ENCODE results near the gene CUL3.

Gene CUL3

DNA sequence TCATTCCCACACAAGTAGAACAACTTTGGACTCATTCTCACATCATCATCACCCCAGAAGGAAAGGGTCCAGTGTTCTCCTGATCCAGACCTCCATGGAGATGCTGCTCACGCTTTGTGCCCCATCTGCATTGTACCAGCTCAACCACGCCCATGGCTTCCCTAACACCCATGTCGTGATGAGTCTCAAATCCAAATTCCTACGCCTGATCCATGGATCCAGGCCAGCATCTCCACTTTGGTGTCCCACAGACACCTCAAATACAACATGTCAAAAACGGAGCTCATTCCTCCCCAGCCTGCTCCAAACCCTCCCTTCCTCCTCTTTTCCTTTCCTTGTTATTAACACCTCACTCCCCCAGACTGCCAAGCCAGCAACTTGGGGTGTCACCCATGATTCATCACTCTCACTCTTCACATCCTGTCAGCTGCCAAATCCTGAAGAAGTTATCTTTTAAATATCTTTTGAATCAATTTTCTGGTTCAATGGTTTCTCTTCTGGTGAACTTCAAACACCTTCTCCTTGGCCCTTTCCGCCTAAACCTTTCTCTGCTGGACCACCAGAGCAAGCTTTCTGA lies 153.1 kb downstream of the CUL3 start:
- no peak overlapping the region for H3K4me3 ChIP-seq (ENCODE audit: low read depth in 1 of 2, low read length in 2 of 2)
- no peaks in the 10 kb centered on the region for H3K36me3 ChIP-seq (ENCODE audit: control insufficient read depth in 1 of 2, insufficient read depth in 2 of 2, low read length in 2 of 2)
- no peaks in the 10 kb centered on the region for H3K9me3 ChIP-seq (ENCODE audit: control insufficient read depth in 1 of 2, low read length in 2 of 2)
- no peak overlapping the region for H3K9ac ChIP-seq (ENCODE audit: low read depth in 1 of 2, low read length in 2 of 2)
- no peaks in the 10 kb centered on the region for H3K4me1 ChIP-seq (ENCODE audit: control insufficient read depth in 1 of 2, insufficient read depth in 2 of 2, low read length in 2 of 2)
- H3K27ac ChIP-seq (ENCODE audit: low read depth, low read length) = no peak overlapping the region
- H3K27me3 ChIP-seq (ENCODE audit: control insufficient read depth in 1 of 2, insufficient read depth in 2 of 2, low read length in 2 of 2) = no peaks in the 10 kb centered on the region

GRCh38 chr2:224429441-224429810 lies 155.7 kb downstream of the CUL3 start:
- no peaks in the 10 kb centered on the region for H3K4me1 ChIP-seq (ENCODE audit: control insufficient read depth in 1 of 2, insufficient read depth in 2 of 2, low read length in 2 of 2)
- H3K27me3 ChIP-seq (ENCODE audit: control insufficient read depth in 1 of 2, insufficient read depth in 2 of 2, low read length in 2 of 2) = no peaks in the 10 kb centered on the region
- H3K36me3 ChIP-seq (ENCODE audit: control insufficient read depth in 1 of 2, insufficient read depth in 2 of 2, low read length in 2 of 2) = no peaks in the 10 kb centered on the region
- no peak overlapping the region for H3K27ac ChIP-seq (ENCODE audit: low read depth, low read length)
- no peak overlapping the region for H3K4me3 ChIP-seq (ENCODE audit: low read depth in 1 of 2, low read length in 2 of 2)
- no peaks in the 10 kb centered on the region for H3K9me3 ChIP-seq (ENCODE audit: control insufficient read depth in 1 of 2, low read length in 2 of 2)
- no peak overlapping the region for H3K9ac ChIP-seq (ENCODE audit: low read depth in 1 of 2, low read length in 2 of 2)

GRCh38 chr2:224428787-224429440 lies 156.2 kb downstream of the CUL3 start:
- H3K4me3 ChIP-seq (ENCODE audit: low read depth in 1 of 2, low read length in 2 of 2) = no peak overlapping the region
- no peaks in the 10 kb centered on the region for H3K36me3 ChIP-seq (ENCODE audit: control insufficient read depth in 1 of 2, insufficient read depth in 2 of 2, low read length in 2 of 2)
- H3K4me1 ChIP-seq (ENCODE audit: control insufficient read depth in 1 of 2, insufficient read depth in 2 of 2, low read length in 2 of 2) = no peaks in the 10 kb centered on the region
- no peak overlapping the region for H3K27ac ChIP-seq (ENCODE audit: low read depth, low read length)
- no peaks in the 10 kb centered on the region for H3K9me3 ChIP-seq (ENCODE audit: control insufficient read depth in 1 of 2, low read length in 2 of 2)
- H3K9ac ChIP-seq (ENCODE audit: low read depth in 1 of 2, low read length in 2 of 2) = no peak overlapping the region
- no peaks in the 10 kb centered on the region for H3K27me3 ChIP-seq (ENCODE audit: control insufficient read depth in 1 of 2, insufficient read depth in 2 of 2, low read length in 2 of 2)

DNA sequence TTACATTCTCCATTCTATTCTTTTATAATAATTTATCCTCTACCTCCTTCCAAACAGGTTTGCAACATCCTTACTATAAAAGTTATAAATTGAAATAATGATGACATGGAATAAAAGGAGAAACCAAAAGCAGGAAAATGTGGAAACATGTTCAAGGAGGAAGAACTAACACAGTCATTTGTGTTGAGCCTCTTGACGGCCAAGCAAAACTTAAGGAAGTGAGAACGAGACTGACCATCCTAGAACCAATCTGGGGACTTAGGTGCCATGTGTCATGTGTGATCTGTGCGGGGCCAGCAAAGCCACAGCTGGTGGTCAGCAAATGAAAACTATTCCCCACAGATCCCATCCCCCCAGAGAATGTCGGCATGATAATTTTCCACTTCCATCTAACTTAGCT lies 157.7 kb downstream of the CUL3 start:
- no peaks in the 10 kb centered on the region for H3K27me3 ChIP-seq (ENCODE audit: control insufficient read depth in 1 of 2, insufficient read depth in 2 of 2, low read length in 2 of 2)
- no peak overlapping the region for H3K4me3 ChIP-seq (ENCODE audit: low read depth in 1 of 2, low read length in 2 of 2)
- no peaks in the 10 kb centered on the region for H3K36me3 ChIP-seq (ENCODE audit: control insufficient read depth in 1 of 2, insufficient read depth in 2 of 2, low read length in 2 of 2)
- H3K4me1 ChIP-seq (ENCODE audit: control insufficient read depth in 1 of 2, insufficient read depth in 2 of 2, low read length in 2 of 2) = no peaks in the 10 kb centered on the region
- H3K27ac ChIP-seq (ENCODE audit: low read depth, low read length) = no peak overlapping the region
- no peak overlapping the region for H3K9ac ChIP-seq (ENCODE audit: low read depth in 1 of 2, low read length in 2 of 2)
- H3K9me3 ChIP-seq (ENCODE audit: control insufficient read depth in 1 of 2, low read length in 2 of 2) = no peaks in the 10 kb centered on the region

DNA sequence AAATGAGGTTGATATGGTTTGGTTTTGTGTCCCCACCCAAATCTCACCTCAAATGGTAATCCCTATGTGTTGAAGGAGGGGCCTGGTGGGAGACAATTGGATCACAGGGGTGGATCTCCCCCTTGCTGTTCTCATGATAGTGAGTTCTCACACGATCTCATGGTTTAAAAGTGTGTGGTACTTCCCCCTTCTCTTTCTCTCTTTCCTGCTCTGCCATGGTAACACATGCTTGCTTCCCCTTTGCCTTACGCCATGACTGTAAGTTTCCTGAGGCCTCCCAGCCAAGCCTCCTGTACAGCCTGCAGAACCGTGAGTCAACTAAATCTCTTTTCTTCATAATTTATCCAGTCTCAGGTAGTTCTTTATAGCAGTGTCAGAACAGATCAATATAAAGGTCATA lies 158.5 kb downstream of the CUL3 start:
- no peaks in the 10 kb centered on the region for H3K9me3 ChIP-seq (ENCODE audit: control insufficient read depth in 1 of 2, low read length in 2 of 2)
- no peaks in the 10 kb centered on the region for H3K27me3 ChIP-seq (ENCODE audit: control insufficient read depth in 1 of 2, insufficient read depth in 2 of 2, low read length in 2 of 2)
- H3K36me3 ChIP-seq (ENCODE audit: control insufficient read depth in 1 of 2, insufficient read depth in 2 of 2, low read length in 2 of 2) = no peaks in the 10 kb centered on the region
- no peak overlapping the region for H3K4me3 ChIP-seq (ENCODE audit: low read depth in 1 of 2, low read length in 2 of 2)
- H3K4me1 ChIP-seq (ENCODE audit: control insufficient read depth in 1 of 2, insufficient read depth in 2 of 2, low read length in 2 of 2) = no peaks in the 10 kb centered on the region
- H3K9ac ChIP-seq (ENCODE audit: low read depth in 1 of 2, low read length in 2 of 2) = no peak overlapping the region
- no peak overlapping the region for H3K27ac ChIP-seq (ENCODE audit: low read depth, low read length)

DNA sequence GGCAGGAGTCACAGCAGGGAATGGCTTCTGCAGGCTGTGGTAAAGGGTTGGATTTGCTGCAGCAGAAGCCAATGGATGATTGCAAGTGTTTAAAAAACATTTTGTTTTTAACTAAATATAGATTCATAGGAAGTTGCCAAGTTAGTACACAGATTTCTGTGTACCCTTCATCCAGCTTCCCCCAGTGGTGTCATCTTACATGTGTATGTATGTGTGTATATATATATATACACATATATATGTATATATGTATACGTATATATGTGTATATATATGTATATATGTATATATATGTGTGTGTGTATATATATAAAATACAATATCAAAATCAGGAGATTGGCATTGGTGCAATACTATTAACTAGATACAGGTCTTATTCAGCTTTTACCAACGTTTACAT lies 164.1 kb downstream of the CUL3 start:
- H3K4me1 ChIP-seq (ENCODE audit: control insufficient read depth in 1 of 2, insufficient read depth in 2 of 2, low read length in 2 of 2) = no peaks in the 10 kb centered on the region
- H3K9me3 ChIP-seq (ENCODE audit: control insufficient read depth in 1 of 2, low read length in 2 of 2) = no peaks in the 10 kb centered on the region
- H3K27ac ChIP-seq (ENCODE audit: low read depth, low read length) = no peak overlapping the region
- no peaks in the 10 kb centered on the region for H3K36me3 ChIP-seq (ENCODE audit: control insufficient read depth in 1 of 2, insufficient read depth in 2 of 2, low read length in 2 of 2)
- H3K9ac ChIP-seq (ENCODE audit: low read depth in 1 of 2, low read length in 2 of 2) = no peak overlapping the region
- no peaks in the 10 kb centered on the region for H3K27me3 ChIP-seq (ENCODE audit: control insufficient read depth in 1 of 2, insufficient read depth in 2 of 2, low read length in 2 of 2)
- H3K4me3 ChIP-seq (ENCODE audit: low read depth in 1 of 2, low read length in 2 of 2) = no peak overlapping the region

Data from duodenal mucosa (tissue), 2 donors.